Measurements from ENCODE around the gene CD2.

- TF ChIP-seq CTCF (IDR thresholded peaks at IDR 0.05) (no peak), POLR2AphosphoS5 (IDR thresholded peaks at IDR 0.05) (no peak), POLR2A (IDR thresholded peaks at IDR 0.05) (no peak)
Observed at GRCh38 chr1:116732726-116733125, 21.5 kb upstream of the CD2 start.
